Spleen (tissue), 7 donors: ENCODE results near the gene PDIA3.

Source experiments
- CTCF ChIP-seq, 11 experiments: fragments of 200-600 bp in 7 of 11; fragments of 450-650 bp in 4 of 11; sonication (generic) in 4 of 11; IDR thresholded peaks in 8 of 11; conservative IDR thresholded peaks in 3 of 11; 1 replicate in 7 of 11; 2 replicates in 4 of 11; pipeline versions ENCODE4 v1.4.0 to v1.8.0; 2016 to 2021; ENCODE audit warnings: antibody characterized with exemption in 11 of 11, inconsistent platforms in 4 of 11, mild to moderate bottlenecking in 1 of 11
- POLR2A ChIP-seq, 3 donors: fragments of 450-650 bp; IDR thresholded peaks; one replicate each; pipeline ENCODE4 v1.5.1; 2017; ENCODE audit warnings: antibody characterized with exemption in 3 of 3, mild to moderate bottlenecking in 1 of 3
- donor health status: DM: no; HTN: no; CAD: no; lungs with moderate emphysema.
- donor health status: DM: no; HTN: no; CAD: no.
- donor health status: DM: no; HTN: no; CAD: no.

- TF ChIP-seq POLR2A (IDR thresholded peaks at IDR 0.05) = no peak
- TF ChIP-seq CTCF (IDR thresholded peaks at IDR 0.05 in 8 of 11, conservative IDR thresholded peaks at IDR 0.05 in 3 of 11) = no peak
Observed at GRCh38 chr15:43794269-43795037, 48.2 kb downstream of the PDIA3 start.
